Germinal center (tissue), 1 donor: ENCODE data around the gene TUBG1.
"Not testable (repeated sequence)": the region's sequence is repeated elsewhere in the genome, so short reads cannot be mapped to it uniquely, and the experiment has no call there.

Experiments
- DNase-seq: peaks from one replicate; pipeline ENCODE4 v3.0.0; 2012; ENCODE audit warnings: mixed read lengths, low spot score

Gene TUBG1

DNA sequence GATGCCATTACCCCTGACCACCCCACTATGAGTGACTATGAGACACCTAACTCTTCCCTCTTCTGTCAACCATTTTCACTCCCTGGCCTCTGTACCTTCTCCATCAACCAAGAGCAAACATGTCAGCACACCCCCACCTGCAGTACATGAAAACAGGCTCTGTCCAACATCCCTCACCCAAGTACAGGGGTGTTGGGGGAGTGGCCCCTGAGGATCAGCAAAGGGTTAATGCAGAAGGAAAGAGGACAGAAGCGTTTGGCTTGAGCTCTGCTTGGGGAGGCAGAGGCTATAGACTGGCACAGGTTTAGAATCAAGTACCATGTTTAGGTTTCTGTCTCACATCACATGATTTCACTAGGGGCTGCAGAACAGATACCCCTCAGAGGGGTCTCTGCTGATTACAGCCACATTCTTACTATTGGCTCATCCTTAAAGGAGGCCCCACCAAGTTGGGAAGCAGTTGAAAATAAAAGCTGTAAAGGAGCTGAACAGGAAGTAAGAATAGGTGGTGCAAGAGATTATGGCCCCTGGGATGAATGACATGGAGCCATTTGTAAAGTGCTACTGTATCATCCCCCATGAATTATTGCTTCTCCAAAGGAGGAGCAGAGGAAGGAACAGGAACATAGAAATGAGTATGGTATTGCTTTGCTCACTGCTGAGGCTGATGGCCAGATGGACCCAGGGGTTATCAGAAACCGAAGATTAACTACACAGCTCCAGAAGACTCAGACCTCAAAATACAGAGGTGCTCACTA, 29.5 kb upstream of the TUBG1 start:
- no peak for DNase-seq

DNA sequence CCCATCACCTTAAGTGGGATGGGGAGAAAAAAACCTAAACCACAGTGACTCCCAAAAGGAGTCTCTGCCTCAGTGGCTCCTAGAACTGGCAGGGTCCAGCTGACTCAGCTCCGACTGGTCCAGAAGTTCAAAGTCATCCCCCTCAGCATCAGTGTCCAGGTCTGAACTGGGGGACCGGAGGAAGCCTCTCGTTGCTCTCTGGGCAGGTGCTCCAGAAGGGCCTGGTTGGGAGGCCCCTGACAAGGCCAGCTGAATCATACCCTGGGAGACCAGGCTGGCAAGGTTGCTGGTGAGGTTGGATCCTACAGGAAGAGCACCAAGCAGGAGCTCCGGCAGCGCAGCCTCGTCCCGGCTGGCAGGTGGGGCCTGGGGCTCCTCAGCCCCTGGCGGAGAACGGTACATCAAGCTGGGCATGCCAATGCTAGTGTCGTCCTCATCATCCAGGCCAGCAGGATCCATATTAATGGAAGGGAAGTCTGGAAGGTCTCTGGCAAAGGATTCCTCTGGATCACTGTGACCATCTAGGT, 27.7 kb upstream of the TUBG1 start:
- DNase-seq = no peak

DNA sequence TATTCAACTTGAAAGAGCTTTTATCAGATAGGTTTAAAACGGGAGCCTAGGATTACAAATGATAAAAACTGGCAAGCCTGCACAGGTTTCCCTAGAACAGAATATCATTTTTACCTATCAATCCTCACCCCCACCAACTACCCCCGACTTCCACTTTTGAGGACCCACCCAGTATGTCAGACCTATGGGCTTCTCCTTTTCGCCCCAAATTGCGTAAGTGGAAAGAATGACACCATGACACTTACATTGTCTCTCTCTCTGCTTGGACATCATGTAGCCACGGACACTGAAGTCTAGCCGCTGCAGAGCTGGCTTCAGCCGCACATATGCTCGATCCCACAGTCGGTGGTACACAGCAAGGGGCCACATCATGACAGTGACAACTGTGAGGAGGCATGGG, 24.6 kb upstream of the TUBG1 start:
- DNase-seq = no peak

DNA sequence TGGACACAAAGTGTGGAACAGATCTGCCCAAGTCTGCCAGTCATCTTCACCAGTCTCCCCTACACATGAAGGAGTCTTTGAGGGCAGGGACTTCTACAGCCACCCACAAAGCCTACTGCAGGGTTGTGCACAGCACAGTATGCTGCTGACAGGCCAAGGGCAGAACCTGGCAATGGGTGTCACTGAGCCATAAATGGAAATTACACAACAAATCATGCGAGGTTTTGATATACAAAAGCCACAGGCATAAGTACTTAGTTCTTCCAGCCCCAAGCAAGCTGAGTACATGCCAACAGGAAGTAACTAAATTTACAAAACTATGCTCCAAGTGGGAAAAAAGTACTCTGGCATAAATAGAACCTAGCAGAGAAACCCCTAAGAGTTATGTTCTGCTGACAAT, 24.1 kb upstream of the TUBG1 start:
- no peak for DNase-seq

DNA sequence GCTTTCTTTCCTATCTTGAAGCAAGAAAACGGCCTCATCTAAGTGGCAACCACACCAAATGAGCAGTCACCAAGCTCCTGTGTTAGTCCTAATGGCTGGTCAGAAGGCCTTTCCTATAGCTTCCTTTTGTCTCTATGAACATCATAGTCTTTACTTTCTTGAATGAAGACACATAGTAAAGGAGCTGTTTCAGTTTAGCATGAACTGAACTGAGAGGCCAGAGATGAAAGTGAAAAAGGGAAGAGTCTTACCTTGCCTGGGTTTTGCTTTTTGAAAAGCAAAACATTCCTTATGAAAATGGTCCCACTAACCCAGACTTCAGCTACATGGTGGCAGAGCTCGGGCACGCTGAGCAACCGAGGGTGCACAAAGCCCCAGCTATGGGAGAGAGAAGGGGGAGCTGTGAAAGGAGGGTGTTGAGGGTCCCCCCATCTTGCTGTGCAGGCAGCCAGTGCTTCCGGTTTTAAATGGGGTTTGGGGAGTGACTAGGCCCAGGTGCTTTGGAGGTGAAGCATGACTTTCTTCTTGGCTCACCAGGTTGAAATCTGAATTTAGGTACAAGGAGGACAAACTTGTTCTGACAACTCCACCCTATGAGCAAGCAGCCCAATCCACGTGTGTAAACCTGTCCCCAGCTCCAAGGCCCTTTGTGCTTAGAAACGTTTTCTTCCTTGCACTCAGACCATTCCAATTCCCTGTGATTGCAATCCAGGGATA, 22.8 kb upstream of the TUBG1 start:
- peak; percentile 68 for DNase-seq

DNA sequence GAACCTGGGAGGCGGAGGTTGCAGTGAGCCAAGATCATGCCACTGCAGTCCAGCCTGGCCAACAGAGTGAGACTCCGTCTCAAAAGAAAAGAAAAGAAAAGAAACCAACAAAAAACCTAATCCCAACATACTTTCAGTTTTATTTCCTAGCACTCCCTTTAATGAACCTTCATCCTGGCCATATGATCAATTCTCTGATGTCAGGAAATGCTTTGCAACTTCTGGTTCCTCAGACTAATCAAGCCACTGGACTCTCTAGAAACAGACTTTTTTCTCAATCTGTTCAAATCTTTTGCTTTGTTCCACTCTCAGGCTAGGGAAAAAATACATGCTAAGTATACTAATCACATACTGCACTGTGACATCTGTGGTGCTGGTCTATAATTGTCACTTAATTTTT, 18.6 kb upstream of the TUBG1 start:
- no peak for DNase-seq

DNA sequence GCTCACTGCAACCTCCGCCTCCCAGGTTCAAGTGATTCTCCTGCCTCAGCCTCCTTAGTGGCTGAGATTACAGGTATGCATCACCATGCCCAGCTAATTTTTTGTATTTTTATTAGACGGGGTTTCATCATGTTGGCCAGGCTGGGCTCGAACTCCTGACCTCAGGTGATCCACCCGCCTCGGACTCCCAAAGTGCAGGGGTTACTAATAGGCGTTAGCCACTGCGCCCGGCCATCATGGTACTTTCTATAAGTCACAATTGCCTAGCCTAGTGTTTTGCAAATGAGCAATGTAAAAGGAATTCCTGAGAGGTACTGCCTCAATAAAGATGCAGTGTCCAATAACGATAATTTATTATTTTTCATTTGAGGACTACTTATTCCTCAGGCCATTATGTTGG, 18.1 kb upstream of the TUBG1 start:
- DNase-seq = no peak

DNA sequence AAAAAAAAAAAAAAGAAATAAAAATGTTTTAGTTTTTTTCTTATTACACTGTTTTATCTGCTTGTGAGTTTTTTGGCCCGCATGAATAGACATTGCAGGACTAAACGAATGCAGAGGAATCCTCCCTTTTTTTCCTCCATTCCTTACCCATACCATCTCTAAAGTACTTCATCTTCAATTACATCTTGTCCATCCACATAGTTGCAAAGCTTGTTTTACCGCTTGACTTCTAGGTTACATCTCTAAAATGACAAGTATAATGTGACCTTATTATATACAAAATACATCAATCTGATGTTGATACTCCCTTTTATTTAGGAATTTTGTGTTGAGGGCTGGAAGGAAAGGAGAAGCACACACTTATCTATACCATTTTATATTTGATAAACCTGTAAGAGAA, 13.1 kb upstream of the TUBG1 start:
- DNase-seq = no peak

DNA sequence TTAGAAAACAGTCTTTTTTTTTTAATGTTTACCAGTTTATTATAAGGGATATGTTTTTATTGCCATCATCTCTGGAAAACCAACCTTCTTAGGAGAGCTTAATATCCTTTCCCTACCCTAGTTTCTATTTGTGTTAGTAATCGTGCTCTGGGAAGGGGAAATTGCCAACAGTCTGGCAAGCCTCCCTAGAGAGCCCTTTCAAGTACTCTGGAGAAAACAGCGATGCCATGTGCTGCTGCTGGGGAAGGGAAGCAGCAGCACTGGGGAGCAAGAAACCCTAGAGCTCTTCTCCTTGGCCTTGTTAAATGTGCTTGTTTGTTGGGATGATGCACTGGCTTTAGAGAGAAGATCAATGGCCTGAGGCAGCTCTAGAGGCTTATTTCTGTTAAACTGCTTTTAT, 10.6 kb upstream of the TUBG1 start:
- DNase-seq = no peak

DNA sequence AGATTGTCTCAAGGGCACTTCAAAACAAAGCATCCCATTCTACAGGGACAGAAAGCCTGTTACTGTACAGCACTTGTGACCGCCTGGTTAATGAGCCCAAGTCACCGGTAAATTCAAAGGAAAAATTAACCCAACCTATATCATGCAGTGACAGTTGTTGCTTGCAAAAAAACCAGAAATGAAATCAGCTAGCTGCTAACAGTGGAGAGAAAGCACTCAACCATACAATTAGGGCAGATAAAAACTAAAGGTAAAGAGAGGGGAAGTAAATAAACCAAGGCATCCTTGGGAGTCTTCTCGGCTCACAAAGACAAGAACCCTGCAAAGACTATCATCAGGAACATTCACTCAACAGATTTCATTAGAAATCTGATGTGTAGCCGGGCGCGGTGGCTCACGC, 6.2 kb upstream of the TUBG1 start:
- DNase-seq = peak; percentile 40

DNA sequence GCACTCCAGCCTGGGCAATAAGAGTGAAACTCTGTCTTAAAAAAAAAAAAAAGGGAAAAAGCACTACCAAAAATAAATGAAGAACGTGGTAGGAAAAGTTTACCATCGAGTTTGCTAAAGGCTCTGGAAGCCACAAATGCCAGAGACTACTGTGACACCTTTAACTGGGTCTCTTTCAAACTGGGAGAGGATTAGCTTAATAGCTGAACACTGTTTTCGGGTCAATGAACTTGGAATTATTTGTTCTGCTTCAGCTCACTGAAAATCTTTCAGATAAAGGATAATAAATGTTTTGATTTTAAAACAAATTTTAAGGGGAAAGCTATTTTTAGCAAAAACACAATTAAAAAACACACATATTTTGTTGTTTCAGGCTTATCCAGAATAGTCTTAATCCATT, 1.7 kb upstream of the TUBG1 start:
- DNase-seq = no peak

DNA sequence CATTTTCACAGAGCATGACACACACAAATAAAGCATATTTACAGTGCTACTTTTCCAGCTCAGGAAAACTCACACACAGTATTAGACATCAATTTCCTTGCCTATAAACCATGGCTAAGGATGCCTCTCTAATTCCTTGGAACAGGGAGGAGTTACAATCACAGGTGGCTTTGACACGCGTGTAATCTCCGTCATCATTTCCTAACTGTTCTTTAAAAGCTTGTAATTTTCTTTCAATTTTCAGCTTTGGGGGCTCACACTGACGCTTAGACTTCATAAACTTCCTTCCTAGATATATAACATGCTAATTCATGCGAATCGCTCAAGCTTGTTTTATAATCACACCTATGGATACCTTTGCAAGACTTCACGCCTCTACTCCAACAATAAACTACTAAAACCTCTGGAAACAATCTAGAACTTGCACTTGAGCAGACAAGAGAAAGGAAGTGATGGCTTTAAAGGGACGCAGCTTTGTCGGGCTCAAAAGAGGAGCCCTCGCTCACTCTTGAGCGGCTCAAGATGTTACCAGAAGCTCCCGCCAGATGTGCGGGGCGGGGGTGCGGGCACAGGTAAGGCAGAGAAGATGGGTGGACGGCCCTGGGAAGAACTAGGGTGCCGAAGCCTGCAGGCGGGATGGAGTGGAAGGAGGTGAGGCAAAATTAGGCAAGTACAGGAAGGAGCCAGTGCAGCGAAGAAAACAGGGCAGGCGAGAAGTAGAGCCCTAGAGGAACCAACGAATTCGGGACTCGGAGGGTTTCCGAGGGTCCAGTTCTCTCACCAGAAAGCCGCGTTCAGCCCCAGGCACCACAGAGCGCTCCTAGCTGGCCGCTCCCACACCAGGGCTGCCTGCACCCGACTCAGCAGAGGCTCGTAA, 940 bp upstream of the TUBG1 start:
- DNase-seq = peak; percentile 23

DNA sequence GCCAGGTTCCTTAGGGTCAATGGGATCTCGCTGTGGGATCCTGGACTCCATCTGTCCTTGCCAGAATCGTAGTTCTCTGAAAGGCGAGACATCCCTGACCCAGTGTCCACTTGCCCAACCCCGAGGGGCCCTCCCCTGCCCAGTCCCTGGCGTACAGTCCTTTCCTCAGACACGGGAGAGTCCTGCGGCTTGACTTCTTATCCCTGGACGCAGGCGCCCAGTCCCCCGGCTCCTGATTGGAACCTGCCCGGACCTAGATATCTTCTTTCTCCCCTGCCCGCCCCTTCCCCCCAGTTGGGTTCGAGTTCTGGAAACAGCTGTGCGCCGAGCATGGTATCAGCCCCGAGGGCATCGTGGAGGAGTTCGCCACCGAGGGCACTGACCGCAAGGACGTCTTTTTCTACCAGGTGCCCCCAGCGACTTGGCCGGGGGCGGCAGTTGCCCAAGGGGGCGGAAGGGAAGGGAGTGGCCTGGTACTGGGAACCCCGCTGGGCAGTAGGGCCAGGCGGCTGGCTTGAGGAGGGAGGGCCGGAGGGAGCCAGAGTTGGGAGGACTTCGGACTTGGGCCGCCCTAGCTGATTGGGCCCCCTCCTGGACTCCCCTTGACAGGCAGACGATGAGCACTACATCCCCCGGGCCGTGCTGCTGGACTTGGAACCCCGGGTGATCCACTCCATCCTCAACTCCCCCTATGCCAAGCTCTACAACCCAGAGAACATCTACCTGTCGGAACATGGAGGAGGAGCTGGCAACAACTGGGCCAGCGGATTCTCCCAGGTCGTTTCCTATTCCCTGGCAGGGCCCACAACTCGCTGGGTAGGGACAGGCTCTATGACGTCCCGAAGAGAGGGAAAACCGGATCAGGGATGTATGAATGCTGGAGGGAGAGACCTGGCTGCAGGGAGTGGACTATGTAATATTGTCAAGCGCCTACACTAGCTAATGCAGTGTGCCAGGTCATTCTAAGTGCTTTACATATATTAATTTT, 625 bp downstream of the TUBG1 start:
- DNase-seq = not testable (repeated sequence)

DNA sequence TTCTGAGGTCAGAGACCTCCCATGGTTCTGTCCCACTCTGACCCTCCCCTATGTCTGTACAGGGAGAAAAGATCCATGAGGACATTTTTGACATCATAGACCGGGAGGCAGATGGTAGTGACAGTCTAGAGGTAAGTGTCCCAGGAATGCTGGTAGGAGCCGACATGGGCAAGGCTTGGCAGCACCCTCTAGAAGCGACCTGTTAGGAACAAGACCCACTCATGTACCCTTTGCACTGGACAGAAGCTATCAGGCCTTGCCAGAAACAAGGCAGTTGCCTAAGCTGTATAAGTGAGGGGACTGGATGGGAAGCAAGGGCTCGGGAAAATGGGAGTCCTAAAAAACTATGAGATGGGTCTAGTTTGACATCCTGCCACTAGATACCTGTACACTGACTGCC, 2.5 kb downstream of the TUBG1 start:
- DNase-seq = no peak

DNA sequence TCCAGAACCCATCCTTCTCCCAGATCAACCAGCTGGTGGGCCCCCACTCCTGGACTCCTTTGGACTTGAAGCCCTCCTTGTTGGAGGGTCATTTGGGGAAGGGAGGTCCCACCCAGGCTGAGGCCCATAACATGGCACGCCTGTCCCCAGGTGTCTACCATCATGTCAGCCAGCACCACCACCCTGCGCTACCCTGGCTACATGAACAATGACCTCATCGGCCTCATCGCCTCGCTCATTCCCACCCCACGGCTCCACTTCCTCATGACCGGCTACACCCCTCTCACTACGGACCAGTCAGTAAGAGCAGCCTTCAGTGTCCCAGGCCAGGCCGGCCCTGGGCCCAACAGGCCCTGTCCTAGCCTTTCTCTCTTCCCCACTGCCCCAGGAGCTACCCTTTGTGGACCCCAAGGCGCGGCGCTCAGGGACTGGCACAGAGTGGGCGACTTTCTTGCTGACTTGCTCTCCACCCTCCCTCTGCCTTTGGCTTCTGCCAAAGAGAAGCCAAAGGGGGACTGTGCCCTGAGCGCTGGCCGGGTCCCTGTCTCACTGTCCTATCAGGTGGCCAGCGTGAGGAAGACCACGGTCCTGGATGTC, 4.3 kb downstream of the TUBG1 start:
- no peak for DNase-seq

DNA sequence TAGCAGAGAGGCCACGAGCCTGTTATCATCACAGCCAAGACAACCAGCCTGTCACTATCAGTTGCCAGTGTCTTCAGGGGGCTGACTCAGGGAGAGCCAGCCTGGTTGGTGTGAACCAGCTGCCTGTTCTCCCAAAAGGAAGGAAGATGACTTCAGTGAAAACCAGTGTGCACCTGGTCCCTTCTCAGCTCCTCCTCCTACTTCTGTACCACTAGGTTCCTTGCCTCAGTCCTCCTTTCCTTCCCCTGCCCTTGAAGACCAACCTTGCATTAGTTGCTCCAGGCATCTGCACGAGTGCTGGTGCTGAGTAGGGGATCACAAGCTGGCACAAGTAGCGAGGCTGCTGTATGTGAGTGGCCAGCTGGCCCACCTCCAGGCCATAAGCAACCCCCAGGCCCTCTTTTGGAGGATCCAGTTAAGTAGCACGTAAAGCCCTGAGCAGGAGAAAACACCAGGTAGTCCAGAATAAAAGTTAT, 8.5 kb downstream of the TUBG1 start:
- no peak for DNase-seq

DNA sequence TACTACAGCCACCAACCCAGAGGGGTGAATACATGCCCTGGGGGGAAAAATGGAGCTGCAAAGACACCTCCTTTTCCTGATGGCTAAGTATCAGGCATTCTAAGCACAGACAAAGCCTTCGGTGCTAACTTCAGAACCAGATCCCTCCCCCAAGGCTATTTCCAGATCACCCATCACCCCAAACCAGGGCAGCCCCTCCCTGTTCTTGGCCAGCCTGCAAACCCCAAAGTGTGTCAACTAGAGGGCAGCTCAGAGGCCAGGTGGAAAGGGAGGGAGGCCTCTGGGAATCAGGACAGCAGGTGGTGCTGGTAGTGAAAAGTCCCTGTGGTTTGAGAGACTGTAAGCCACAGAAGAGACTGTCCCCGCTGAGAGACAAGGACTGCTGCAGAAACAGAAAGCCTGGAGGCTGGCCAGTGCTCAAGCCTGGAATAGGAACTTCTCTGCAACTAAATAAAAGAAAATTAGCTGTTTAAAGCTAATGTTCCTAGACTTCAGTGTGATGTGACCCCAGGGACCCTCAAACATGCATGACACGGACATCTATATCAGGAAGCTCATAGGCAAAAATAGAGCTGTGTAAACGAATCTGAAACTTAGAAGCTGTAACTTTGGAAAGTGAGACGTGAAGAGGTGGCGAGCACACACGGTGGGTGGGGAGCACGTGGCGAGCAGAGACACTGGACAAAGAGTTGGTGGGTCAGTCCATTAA, 9.1 kb downstream of the TUBG1 start:
- peak; percentile 49 for DNase-seq

DNA sequence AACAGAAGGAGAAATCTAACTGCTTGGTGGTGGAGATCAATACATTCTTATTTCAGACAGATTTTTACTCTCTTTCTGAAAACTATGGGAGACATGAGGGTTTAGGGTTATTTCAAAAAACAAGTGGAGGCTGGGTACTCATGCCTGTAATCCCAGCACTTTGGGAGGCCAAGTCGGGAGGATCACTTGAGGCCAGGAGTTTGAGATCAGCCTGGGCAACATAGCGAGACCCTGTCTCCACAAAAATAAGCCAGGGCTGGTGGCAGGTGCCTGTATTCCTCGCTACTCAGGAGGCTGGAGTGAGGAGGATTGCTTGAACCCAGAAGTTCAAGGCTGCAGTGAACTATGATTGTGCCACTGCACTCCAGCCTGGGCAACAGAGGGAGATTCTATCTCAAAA, 12.5 kb downstream of the TUBG1 start:
- DNase-seq = not testable (repeated sequence)

DNA sequence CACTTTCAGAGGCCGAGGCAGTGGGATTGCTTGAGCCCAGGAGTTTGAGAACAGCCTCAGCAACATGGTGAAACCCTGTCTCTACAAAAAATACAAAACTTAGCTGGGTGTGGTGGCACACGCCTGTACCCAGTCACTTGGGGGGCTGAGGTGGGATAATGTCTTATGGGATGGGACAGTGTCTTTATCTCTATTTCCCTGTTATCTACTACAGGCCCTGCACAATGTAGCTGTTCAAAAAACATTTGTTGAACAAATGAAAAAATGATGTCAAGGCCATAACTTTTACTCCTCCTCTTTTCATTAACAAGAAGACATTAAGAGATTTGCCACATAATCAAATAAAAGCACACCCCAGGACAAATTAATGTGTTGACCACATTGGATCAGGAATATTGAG, 13.8 kb downstream of the TUBG1 start:
- DNase-seq = no peak
